RWPE2 (cell line): ENCODE results near the gene ZNF592.
A peak's percentile ranks its signal among the peaks of the same experiment; 100 is the strongest.

Source experiments
- ATAC-seq: fragments of 200-7000 bp; cut with Tn5 transposase; 3 replicates; pipeline ENCODE4 v1.9.1; 2021; ENCODE audit warnings: low read depth
- DNase-seq: peaks from one replicate; pipeline ENCODE4 v3.0.0-alpha.2; 2020; ENCODE audit warnings: low spot score
- H3K27ac ChIP-seq: fragments of 450-650 bp; 2 replicates; pipeline ENCODE4 v1.5.1; 2017; ENCODE audit warnings: mild to moderate bottlenecking; ENCODE audit not compliant: poor library complexity, severe bottlenecking
- H3K27me3 ChIP-seq: fragments of 250-450 bp; sonication (Bioruptor Pico); 2 replicates; pipeline ENCODE4 v1.5.1; 2021; ENCODE audit warnings: mild to moderate bottlenecking, moderate library complexity; ENCODE audit not compliant: insufficient read depth, poor library complexity, severe bottlenecking
- H3K36me3 ChIP-seq: fragments of 250-450 bp; sonication (Bioruptor Pico); 2 replicates; pipeline ENCODE4 v1.5.1; 2020; ENCODE audit warnings: low read depth, mild to moderate bottlenecking, moderate library complexity
- H3K4me1 ChIP-seq: fragments of 250-450 bp; sonication (Bioruptor Pico); 2 replicates; pipeline ENCODE4 v1.5.1; 2021; ENCODE audit warnings: mild to moderate bottlenecking, moderate library complexity; ENCODE audit not compliant: insufficient read depth, poor library complexity, severe bottlenecking
- H3K4me3 ChIP-seq: fragments of 250-450 bp; sonication (Bioruptor Pico); 2 replicates; pipeline ENCODE4 v1.5.1; 2021; ENCODE audit warnings: mild to moderate bottlenecking, moderate library complexity; ENCODE audit not compliant: severe bottlenecking
- H3K9me3 ChIP-seq: fragments of 250-450 bp; sonication (Bioruptor Pico); 2 replicates; pipeline ENCODE4 v1.5.1; 2021; ENCODE audit warnings: mild to moderate bottlenecking, moderate library complexity; ENCODE audit not compliant: severe bottlenecking
- TF ChIP-seq, protein P1 (sequence below): fragments of 450-650 bp; IDR thresholded peaks from one replicate; pipeline ENCODE4 v1.5.1; 2017; ENCODE audit warnings: mild to moderate bottlenecking, moderate library complexity; ENCODE audit not compliant: poor library complexity, severe bottlenecking

Gene ZNF592

DNA sequence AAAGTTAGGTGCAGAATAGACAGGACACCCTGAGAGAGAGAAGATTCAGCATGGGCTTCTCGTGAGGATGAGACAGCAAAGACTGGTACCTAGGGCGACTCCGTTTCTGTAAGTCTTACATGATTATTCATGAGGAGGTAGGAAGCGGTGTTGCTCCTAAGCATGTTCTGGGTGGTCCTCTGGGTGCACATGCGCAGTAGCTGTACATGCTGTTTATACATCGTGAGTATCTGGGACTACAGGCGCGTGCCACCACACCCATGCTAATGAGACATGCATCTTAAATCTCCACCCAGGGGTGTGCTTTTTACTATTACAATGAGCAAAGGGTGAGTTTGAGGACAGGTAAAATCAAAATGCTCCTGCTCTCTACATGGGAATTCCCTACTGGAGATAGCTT lies 81.0 kb downstream of the ZNF592 start:
- ATAC-seq (no peak), DNase-seq (no peak)
- no peaks in the 10 kb centered on the region for H3K36me3 ChIP-seq
- H3K4me3 ChIP-seq, result no peak overlapping the region
- no peak overlapping the region for H3K27ac ChIP-seq
- H3K27me3 ChIP-seq, result no peaks in the 10 kb centered on the region
- H3K4me1 ChIP-seq, result no peaks in the 10 kb centered on the region
- H3K9me3 ChIP-seq, result no peaks in the 10 kb centered on the region
- TF ChIP-seq, protein P1, sequence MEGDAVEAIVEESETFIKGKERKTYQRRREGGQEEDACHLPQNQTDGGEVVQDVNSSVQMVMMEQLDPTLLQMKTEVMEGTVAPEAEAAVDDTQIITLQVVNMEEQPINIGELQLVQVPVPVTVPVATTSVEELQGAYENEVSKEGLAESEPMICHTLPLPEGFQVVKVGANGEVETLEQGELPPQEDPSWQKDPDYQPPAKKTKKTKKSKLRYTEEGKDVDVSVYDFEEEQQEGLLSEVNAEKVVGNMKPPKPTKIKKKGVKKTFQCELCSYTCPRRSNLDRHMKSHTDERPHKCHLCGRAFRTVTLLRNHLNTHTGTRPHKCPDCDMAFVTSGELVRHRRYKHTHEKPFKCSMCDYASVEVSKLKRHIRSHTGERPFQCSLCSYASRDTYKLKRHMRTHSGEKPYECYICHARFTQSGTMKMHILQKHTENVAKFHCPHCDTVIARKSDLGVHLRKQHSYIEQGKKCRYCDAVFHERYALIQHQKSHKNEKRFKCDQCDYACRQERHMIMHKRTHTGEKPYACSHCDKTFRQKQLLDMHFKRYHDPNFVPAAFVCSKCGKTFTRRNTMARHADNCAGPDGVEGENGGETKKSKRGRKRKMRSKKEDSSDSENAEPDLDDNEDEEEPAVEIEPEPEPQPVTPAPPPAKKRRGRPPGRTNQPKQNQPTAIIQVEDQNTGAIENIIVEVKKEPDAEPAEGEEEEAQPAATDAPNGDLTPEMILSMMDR, result no peak

DNA sequence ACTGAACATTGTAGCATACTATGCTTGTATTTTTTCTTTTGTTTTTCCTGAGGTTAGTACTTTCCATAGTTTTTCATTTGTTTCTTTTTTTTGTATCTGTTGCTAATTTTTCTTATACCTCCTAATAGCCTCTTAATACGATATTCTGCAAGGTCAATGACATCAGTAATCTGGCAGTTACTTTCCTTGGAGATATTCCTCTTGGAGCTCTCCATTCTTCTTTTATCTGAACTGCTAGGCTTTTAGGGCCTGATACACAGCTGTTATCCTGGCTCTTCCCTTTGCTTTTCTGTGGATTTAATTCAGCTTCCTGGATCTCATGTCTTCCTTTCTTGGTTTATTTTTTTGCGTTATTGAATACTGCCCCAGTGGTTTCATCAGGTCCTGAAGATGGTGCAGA lies 81.6 kb downstream of the ZNF592 start:
- Histone ChIP-seq H3K27me3 (no peaks in the 10 kb centered on the region), H3K9me3 (no peaks in the 10 kb centered on the region), H3K4me3 (no peak overlapping the region), H3K36me3 (no peaks in the 10 kb centered on the region), H3K4me1 (no peaks in the 10 kb centered on the region), H3K27ac (no peak overlapping the region)
- TF ChIP-seq, protein P1, result no peak
- no peak for ATAC-seq
- no peak for DNase-seq

GRCh38 chr15:84831028-84831427 lies 82.6 kb downstream of the ZNF592 start:
- Histone ChIP-seq H3K4me1 (no peaks in the 10 kb centered on the region), H3K27me3 (no peaks in the 10 kb centered on the region), H3K4me3 (no peak overlapping the region), H3K36me3 (no peaks in the 10 kb centered on the region), H3K9me3 (no peaks in the 10 kb centered on the region), H3K27ac (no peak overlapping the region)
- DNase-seq, result no peak
- ATAC-seq, result no peak
- TF ChIP-seq, protein P1, result no peak

DNA sequence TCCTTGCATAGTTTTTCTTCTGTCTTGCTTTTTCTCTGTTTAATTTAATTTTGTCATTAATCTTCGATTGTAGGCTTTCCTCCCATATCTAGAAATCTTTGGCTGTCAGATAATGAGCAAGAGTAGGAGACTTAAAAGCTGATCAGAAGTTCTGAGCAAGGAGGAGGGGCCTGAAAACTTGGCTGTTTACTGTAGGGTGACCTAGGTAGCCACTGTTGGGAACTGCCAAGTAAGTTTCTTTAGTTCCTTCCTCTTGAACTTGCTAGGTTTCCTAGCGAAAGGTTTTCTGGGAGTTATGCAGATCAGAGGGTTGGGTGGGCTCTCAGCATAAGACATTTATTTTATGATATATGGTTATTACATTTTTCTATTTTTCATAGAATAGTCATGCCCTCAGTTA lies 83.2 kb downstream of the ZNF592 start:
- no peaks in the 10 kb centered on the region for H3K27me3 ChIP-seq
- DNase-seq, result no peak
- TF ChIP-seq, protein P1, result no peak
- H3K36me3 ChIP-seq, result no peaks in the 10 kb centered on the region
- ATAC-seq, result no peak
- no peaks in the 10 kb centered on the region for H3K4me1 ChIP-seq
- no peak overlapping the region for H3K4me3 ChIP-seq
- H3K9me3 ChIP-seq, result no peaks in the 10 kb centered on the region
- no peak overlapping the region for H3K27ac ChIP-seq

GRCh38 chr15:84832448-84833040 lies 84.2 kb downstream of the ZNF592 start:
- no peaks in the 10 kb centered on the region for H3K4me1 ChIP-seq
- no peaks in the 10 kb centered on the region for H3K9me3 ChIP-seq
- H3K27ac ChIP-seq, result no peak overlapping the region
- ATAC-seq (no peak), DNase-seq (peak; percentile 45)
- TF ChIP-seq, protein P1, result no peak
- H3K4me3 ChIP-seq, result no peak overlapping the region
- H3K36me3 ChIP-seq, result no peaks in the 10 kb centered on the region
- H3K27me3 ChIP-seq, result no peaks in the 10 kb centered on the region
